OCI-LY1 (cell line): ENCODE measurements around the gene IGSF5.

Source experiments
- EZH2 ChIP-seq: fragments of 200-600 bp; sonication (generic), shearing (Covaris generic); IDR thresholded peaks from 2 replicates; pipeline ENCODE4 v1.8.0; 2017; ENCODE audit warnings: borderline replicate concordance, mixed run types, mild to moderate bottlenecking, antibody characterized with exemption, low read length, moderate library complexity, mixed read lengths
- TF ChIP-seq, protein P1 (sequence below): fragments of 200-600 bp; sonication (generic), shearing (Covaris generic); IDR thresholded peaks from 2 replicates; pipeline ENCODE4 v1.5.1; 2017; ENCODE audit warnings: mild to moderate bottlenecking, antibody characterized with exemption, low read length, moderate library complexity, mixed read lengths

DNA sequence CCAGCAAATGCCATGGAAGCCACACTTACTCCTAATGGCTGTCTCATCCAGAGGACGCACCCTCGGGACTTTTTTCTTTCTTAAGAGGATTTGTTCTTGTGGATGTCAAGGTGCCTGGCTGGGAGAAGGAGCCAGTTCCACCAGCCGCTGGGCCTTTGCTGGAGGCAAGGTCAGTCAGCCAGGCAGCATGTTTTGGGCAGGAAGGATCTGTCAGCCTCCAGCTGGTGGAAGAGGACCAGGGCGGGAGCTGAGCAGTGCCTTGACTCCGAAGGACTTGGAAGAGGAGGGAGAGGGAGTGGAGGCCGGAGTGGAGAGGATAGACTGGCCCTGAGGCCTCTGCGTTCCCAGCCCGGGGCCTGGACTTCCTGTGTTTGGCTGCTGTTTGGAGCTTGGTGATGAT lies 5.7 kb downstream of the IGSF5 start:
- TF ChIP-seq, protein P1, sequence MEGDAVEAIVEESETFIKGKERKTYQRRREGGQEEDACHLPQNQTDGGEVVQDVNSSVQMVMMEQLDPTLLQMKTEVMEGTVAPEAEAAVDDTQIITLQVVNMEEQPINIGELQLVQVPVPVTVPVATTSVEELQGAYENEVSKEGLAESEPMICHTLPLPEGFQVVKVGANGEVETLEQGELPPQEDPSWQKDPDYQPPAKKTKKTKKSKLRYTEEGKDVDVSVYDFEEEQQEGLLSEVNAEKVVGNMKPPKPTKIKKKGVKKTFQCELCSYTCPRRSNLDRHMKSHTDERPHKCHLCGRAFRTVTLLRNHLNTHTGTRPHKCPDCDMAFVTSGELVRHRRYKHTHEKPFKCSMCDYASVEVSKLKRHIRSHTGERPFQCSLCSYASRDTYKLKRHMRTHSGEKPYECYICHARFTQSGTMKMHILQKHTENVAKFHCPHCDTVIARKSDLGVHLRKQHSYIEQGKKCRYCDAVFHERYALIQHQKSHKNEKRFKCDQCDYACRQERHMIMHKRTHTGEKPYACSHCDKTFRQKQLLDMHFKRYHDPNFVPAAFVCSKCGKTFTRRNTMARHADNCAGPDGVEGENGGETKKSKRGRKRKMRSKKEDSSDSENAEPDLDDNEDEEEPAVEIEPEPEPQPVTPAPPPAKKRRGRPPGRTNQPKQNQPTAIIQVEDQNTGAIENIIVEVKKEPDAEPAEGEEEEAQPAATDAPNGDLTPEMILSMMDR: no peak
- TF ChIP-seq EZH2: no peak
